SKM-1 (cell line): ENCODE data around the gene MDC1.

Experiments
- DNase-seq: peaks from one replicate; lab custom pipeline; 2025; ENCODE audit not compliant: unreplicated experiment; lab: John Stamatoyannopoulos, UW

Gene MDC1

DNA sequence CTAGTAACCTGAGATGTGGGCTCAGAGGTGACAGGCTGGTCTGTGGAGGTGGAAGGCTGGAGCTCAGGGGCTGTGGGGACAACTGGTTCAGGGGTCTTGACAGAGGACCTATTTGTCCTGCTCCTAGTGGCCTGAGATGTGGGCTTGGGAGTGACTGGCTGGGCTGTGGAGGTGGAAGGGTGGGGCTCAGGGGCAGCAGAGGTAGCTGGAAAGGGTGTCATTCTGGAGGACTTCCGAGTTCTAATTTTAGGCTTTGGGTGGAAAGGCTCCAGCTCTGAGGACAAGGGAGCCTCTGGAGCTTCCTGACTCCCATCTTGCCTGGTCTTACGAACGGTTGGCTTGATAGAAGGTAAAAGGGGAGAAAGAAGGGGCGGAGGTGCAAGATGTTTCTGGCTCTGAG lies 11.5 kb downstream of the MDC1 start:
- no peak for DNase-seq

- DNase-seq: no peak
Observed at GRCh38 chr6:30703821-30704220, 13.3 kb downstream of the MDC1 start.

DNA sequence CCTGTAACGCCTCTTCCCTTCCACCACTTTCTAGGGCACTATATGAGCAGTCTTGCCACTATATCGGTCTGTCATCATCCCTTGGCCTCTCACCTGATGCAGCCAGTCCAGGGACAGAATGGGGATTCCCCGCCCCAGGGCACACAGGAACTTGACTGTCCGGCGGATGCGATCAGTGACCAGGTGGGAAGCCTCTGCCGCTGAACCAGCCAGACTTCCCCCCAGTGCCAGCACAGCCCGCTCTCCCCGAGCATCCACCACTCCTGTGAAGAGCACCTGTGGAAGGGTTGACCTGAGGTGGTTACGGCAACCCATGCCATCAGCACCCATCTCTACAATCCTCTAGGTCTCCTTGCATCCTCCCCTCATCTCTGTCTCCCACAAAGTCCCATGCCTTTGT lies 14.1 kb downstream of the MDC1 start:
- DNase-seq: no peak

GRCh38 chr6:30700340-30700739 lies 16.7 kb downstream of the MDC1 start:
- no peak for DNase-seq

DNA sequence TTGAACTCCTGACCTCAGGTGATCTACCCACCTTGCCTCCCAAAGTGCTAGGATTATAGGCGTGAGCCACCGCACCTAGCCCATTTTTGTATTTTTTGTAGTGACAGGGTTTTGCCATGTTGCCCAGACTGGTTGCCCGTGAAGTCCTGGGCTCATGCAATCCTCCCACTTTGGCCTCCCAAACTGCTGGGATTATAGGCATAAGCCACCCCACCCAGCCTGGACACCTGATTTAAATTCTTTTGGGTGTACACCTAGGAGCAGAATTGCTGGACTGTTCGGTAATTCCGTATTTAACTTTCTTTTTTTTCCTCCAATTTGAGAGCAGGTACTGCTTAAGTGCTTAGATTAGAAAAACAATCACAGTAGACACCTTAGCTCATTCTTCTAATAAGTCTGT lies 20.6 kb downstream of the MDC1 start:
- no peak for DNase-seq

GRCh38 chr6:30691208-30691847 lies 25.8 kb downstream of the MDC1 start:
- no peak for DNase-seq

DNA sequence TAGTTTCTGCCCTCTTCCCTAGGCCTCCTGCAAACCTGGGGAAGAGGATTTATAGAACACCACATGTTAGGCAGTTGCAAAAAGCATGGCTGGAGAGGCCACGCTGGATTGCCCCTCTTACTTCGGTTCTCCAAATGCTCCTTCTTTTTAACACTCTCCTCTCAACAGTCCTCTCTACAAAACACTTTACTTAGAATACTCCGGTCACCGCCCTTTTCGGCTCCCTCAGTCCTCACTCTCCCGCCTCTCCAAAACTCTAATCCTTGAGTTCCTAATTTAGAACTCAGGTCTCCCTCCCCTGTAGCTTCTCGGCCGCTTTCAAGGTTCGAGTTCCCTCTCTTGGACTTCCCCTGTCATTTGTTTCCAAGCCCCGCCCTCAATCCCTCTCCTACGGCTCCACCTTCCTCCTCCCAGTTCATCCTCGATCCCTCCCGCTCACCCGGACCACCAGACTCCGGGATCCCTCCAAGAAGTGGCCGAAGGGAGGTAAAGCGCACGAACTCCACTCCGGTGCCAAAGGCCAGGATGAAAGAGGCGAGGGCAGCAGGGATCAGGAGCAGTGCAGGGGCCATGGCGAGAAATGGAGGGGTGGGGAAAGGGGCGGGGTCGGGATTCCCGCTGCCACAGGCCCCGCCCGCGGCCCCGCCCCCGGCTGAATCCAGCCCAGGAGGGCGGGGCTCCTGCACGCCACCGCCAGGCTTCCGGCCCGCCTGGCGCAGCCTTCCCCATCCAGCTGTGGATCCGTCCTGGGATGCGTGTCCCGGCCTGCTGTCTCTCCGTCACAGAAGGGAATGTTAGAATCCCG lies 26.5 kb downstream of the MDC1 start, which contains the start of gene NRM:
Gene NRM, minus strand, starts transcription at position 582 of the 805 bp plus-strand sequence. Its CDS starts 10 bp downstream, at position 572.
- DNase-seq: peak; percentile 83

DNA sequence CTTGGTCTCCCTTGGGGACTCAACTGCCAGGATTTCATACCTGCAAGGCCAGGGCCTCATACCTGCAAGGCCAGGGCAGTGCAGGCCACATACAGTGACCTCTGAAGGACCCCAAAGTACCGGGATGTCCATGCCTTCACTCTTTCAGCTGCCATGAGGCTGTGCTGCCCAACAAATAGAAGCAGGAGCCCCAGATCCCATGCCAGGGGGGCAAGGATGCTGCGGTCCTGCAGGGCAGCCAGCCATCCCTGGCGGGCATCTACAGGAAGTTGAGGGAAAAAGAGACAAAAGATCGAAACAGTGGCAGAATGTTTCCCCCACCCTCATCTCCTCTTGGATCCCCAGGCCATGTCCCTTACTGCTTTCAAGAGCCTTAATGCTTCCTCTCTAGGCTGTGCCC lies 27.1 kb downstream of the MDC1 start:
- no peak for DNase-seq

DNA sequence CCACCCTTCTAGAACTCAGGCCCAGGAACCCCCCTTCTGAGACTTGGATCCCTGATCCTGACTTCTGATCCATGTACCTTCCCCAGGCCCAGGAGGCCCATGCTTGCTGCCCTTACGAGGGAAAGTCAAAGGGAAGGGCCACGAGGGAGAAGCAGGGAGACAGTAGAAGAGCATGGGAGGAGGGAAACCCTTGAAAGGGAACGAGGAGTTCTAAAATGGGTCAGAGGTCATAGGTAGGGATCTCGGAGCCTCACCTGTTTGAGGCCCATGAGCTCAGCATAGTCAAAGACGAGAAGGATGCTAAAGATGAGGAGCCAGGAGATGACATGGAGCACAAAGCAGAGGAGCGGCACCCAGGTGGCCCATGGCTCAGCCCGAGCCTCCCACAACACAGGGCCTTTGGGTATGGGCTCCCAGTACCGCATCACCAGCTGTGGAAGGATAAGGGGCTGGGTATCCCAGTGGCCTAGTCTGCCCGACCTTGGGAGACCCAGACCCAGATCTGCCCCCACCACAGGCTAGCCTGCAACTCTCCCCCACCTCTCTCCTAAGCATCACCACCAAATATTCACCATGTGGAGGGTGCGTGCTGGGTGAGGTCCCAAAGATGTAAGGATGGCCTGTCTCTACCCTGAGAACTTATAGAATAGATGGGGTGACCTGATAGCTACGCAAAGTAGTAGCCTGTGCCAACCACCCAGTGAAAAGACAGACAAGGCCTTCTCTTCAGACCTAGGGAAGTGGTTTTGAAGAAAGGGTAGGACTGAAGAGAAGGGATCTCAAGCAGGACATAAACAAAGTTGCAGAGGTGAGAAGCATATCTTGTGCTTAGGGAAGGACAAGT lies 27.8 kb downstream of the MDC1 start:
- no peak for DNase-seq

DNA sequence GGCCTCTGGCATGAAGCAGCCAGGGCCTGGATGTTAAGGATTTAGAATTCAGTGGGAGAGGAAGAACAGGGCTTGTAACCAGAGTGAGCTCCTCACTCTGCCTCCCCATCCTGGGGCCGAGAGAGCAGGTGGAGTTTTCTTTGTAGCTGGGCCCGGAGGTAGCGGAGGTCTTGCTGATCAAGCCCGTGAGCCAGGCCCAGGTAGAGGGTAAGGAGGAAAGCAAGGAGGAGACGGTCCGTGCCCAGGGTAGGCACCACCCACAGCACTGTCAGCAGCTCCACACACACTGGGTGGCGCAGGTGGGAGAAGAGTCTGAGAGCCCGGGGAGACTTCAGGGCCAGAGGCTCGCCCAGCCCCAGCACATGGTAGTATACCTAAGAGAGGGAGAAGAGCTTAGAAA lies 28.5 kb downstream of the MDC1 start:
- DNase-seq: no peak

GRCh38 chr6:30687659-30688431 lies 29.2 kb downstream of the MDC1 start:
- DNase-seq: no peak

GRCh38 chr6:30686908-30687658 lies 30.0 kb downstream of the MDC1 start:
- DNase-seq: peak; percentile 80

DNA sequence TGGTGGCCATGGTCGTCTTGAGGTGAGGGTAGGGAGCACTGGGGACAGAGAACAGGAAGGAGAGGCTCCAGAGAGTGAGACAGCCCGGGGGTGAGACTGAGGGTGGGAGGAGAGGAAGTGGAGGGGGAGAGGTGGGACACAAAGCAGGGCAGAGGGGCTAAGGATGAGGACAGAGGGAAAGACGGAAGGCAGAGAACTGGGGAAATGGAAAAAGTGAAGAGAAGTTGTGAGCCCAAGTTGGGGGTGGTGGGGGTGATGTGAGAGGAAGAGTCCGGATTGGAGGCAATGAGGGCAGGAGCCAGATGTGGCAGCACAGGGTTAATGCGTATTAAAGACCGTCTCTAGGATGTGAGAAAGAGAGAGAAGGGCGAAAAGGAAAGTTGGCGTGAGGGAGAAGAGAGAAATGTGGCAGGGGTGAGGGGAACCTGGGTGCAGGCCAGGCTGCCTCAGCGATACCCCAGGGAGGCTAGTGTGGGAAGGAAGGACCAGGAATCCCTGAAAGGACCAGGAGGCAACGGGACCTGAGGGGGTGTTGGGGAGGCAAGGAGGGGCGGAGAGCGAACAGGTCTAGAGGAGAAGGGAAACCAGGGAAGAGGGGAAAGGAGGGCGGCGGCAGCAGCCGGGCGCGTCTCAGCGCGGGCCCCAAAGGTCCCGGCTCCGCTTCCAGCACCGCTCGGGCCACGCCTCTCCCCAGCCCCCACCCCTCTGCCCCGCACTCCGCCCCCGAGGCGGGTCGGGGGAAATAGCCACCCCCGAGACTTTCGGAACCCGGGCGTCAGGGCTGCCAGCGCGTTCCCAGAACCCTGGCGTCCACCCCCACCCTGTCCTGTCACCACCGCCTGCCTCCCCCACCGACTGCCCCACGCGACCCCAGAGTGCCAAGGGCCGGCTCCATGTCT lies 30.8 kb downstream of the MDC1 start, which contains the start of gene PPP1R18:
Gene PPP1R18, minus strand, starts transcription at position 637 of the 899 bp plus-strand sequence. Its CDS starts 627 bp downstream, at position 10.
- DNase-seq: no peak

DNA sequence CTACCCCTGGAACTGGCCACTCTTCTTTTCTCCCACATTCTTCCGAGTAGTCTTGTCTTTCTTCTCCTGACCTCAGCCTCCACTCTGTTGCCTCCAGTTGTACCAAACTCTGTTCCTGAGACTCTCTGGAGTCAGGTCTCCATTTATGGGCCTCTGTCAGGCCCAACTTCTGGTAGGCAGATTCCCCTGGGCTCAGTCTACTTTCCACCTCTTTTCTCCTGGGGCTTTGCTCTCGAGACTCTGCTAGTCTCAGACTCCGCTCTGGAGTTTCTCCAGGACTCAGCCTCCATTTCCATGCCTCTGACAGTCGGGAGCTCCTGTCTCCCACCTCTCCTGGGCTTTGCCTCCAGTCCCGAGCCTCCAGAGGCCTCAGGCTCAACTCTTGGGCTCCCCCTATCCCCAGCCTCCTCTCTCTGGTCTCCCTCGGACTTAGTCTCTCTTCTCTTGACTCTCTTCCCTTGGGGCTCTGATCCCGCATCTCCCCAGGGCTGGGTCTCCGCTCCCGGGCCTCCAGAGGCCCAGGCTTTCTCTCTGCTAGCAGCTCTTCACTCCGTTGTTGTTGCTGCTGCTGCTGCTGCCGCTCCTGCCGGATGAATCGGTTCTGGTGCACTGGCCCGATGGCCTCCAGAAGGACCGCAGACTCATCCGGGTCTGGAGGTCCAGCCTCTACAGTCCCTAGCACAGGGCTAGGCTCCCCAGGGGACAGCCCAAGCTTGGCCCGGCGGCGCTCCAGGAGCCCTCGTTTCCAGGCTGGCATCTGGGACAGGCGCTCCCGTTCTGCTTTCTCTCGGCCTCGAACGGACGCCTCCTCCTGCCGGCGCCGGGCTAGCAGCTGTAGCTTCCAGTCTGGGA lies 31.7 kb downstream of the MDC1 start:
- no peak for DNase-seq

- peak; percentile 47 for DNase-seq
Observed at GRCh38 chr6:30684386-30685156, 32.5 kb downstream of the MDC1 start.

DNA sequence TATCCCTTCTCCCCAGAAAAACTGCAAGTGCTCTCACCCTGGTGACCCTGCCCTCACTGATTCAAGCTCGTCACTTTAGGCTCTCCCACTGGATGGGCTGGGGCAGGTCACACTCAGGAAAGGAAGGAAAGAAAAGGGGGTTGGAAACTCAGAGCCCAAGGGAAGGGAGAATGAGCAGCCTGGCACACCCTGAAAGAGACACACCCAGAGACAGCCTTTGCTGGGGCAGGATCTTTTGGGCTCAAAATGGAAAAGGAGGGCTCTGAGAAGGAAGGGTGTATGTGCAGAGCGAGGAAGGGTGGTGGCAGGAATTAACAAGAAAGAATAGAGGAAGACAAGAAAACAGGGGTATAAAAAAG lies 33.1 kb downstream of the MDC1 start:
- no peak for DNase-seq

DNA sequence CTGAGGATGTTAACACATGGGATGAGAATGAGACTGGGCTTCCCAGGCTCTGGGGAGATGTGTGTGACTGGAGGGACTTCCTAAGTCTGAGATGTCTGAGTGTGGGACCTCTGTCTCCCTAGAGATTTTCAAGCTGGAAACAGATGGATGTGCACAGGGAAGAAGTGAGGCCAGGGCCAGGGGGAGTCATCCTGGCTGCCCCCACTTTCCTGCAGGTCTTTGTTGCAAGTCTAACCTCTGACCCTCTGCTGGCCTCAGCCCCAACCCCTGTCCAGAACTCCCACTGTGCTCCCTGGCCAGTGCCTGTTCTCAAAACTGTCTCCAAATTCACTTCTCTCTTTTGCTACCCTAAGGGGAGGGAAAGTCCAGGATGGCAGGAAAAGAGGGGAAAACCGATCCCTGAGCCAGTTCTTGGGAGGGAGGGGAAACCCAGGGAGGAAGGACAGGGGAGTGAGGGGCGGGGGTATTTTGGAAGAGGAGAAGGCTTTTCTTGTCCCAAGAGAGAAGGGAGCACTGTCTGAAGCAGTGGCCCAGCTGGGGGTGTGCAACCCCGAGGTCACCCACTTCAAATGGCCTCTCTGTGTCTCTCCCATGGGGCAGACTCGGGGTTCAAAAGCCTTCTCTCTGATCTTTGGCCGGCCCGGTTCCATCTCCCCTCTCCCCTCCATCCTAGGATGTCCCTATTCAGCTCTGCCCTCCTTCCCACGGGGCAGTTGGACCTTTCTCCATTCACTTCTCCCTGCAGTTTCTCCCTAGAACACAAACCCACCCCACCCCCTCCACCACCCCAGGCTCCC lies 33.7 kb downstream of the MDC1 start:
- no peak for DNase-seq
